Trophoblast cell (in vitro differentiated cells and primary cell): ENCODE measurements around the gene CELSR3.

ENCODE experiments used
- DNase-seq, 2 donors: peaks; one replicate each; pipeline ENCODE4 v3.0.0-alpha.2; 2016
- H2AFZ ChIP-seq: 2 replicates; pipeline ENCODE4 v1.6.1; 2013; ENCODE audit warnings: low read length, moderate library complexity, mild to moderate bottlenecking; ENCODE audit not compliant: insufficient read depth, poor library complexity
- H2AK5ac ChIP-seq: 2 replicates; pipeline ENCODE4 v1.6.1; 2013; ENCODE audit warnings: mild to moderate bottlenecking, low read length
- H2BK120ac ChIP-seq: 2 replicates; pipeline ENCODE4 v1.6.1; 2013; ENCODE audit warnings: low read length, mild to moderate bottlenecking, moderate library complexity; ENCODE audit not compliant: insufficient read depth, poor library complexity
- H2BK12ac ChIP-seq: 2 replicates; pipeline ENCODE4 v1.6.1; 2013; ENCODE audit warnings: mild to moderate bottlenecking, low read length, moderate library complexity
- H2BK5ac ChIP-seq: 2 replicates; pipeline ENCODE4 v1.6.1; 2013; ENCODE audit warnings: low read length, low read depth, moderate library complexity, mild to moderate bottlenecking; ENCODE audit not compliant: poor library complexity
- H3K14ac ChIP-seq: 2 replicates; pipeline ENCODE4 v1.6.1; 2013; ENCODE audit warnings: mild to moderate bottlenecking, low read length
- H3K18ac ChIP-seq: 2 replicates; pipeline ENCODE4 v1.6.1; 2013; ENCODE audit warnings: mild to moderate bottlenecking, low read length
- H3K23ac ChIP-seq: 2 replicates; pipeline ENCODE4 v1.6.1; 2013; ENCODE audit warnings: low read length
- H3K27ac ChIP-seq: 2 replicates; pipeline ENCODE4 v1.5.1; 2013; ENCODE audit warnings: low read depth, mild to moderate bottlenecking, inconsistent platforms, low read length, moderate library complexity
- H3K27me3 ChIP-seq: 2 replicates; pipeline ENCODE4 v1.6.1; 2013; ENCODE audit warnings: inconsistent platforms, mild to moderate bottlenecking, low read length, moderate library complexity; ENCODE audit not compliant: insufficient read depth
- H3K36me3 ChIP-seq, 2 experiments: 1 replicate in 1 of 2; 2 replicates in 1 of 2; pipeline ENCODE4 v1.6.1; 2013; ENCODE audit warnings: low read length in 2 of 2, mild to moderate bottlenecking in 2 of 2, moderate library complexity in 1 of 2; ENCODE audit not compliant: insufficient read depth in 2 of 2, control insufficient read depth in 1 of 2
- H3K4ac ChIP-seq: 2 replicates; pipeline ENCODE4 v1.6.1; 2013; ENCODE audit warnings: low read depth, mild to moderate bottlenecking, low read length, moderate library complexity
- H3K4me1 ChIP-seq, 2 experiments: 1 replicate in 1 of 2; 2 replicates in 1 of 2; pipeline ENCODE4 v1.6.1; 2013; ENCODE audit warnings: low read length in 2 of 2, mild to moderate bottlenecking in 2 of 2, moderate library complexity in 1 of 2; ENCODE audit not compliant: insufficient read depth in 2 of 2, control insufficient read depth in 1 of 2
- H3K4me2 ChIP-seq: 2 replicates; pipeline ENCODE4 v1.6.1; 2013; ENCODE audit warnings: inconsistent platforms, mild to moderate bottlenecking, low read length, moderate library complexity
- H3K4me3 ChIP-seq: 2 replicates; pipeline ENCODE4 v1.5.1; 2013; ENCODE audit warnings: mild to moderate bottlenecking, low read depth, low read length, inconsistent platforms
- H3K79me1 ChIP-seq: one replicate; pipeline ENCODE4 v1.6.1; 2013; ENCODE audit warnings: low read length
- H3K79me2 ChIP-seq: 2 replicates; pipeline ENCODE4 v1.6.1; 2013; ENCODE audit warnings: low read length, mild to moderate bottlenecking; ENCODE audit not compliant: control insufficient read depth, insufficient read depth, poor library complexity
- H3K9ac ChIP-seq: 2 replicates; pipeline ENCODE4 v1.6.1; 2013; ENCODE audit warnings: mild to moderate bottlenecking, low read length
- H3K9me3 ChIP-seq: 2 replicates; pipeline ENCODE4 v1.6.1; 2013; ENCODE audit warnings: low read depth, mild to moderate bottlenecking, control low read depth, inconsistent platforms, low read length; ENCODE audit not compliant: insufficient read depth
- H4K12ac ChIP-seq: 2 replicates; pipeline ENCODE4 v1.6.1; 2013; ENCODE audit warnings: low read depth, mild to moderate bottlenecking, low read length, moderate library complexity
- H4K8ac ChIP-seq: 2 replicates; pipeline ENCODE4 v1.6.1; 2013; ENCODE audit warnings: low read depth, mild to moderate bottlenecking, low read length, moderate library complexity
- H4K91ac ChIP-seq: one replicate; pipeline ENCODE4 v1.6.1; 2013; ENCODE audit warnings: low read depth, mild to moderate bottlenecking, low read length, moderate library complexity
- WGBS: extraction: QIAGEN DNeasy Blood & Tissue Kit; methylation state at CpG from one replicate; pipeline ENCODE4 v1.1.7; 2013; ENCODE audit warnings: missing lambda C conversion rate; ENCODE audit not compliant: insufficient read length, insufficient coverage; ENCODE audit errors: extremely low coverage; 5-methylcytosine and 5-hydroxymethylcytosine counted together

Gene CELSR3

GRCh38 chr3:48648188-48648850, 14.4 kb downstream of the CELSR3 start:
- no peak overlapping the region for H4K12ac ChIP-seq
- no peak overlapping the region for H2BK5ac ChIP-seq
- no peak overlapping the region for H3K23ac ChIP-seq
- no peak overlapping the region for H3K14ac ChIP-seq
- peaks cover 3% of the 10 kb centered on the region for H3K9me3 ChIP-seq
- H3K9ac ChIP-seq: no peak overlapping the region
- no peak overlapping the region for H4K91ac ChIP-seq
- no CpG with 5 or more reads among the region's 15 CpGs for WGBS
- H3K79me1 ChIP-seq: no peaks in the 10 kb centered on the region
- no peak overlapping the region for H3K4ac ChIP-seq
- H3K27ac ChIP-seq: no peak overlapping the region
- DNase-seq: no peak
- no peak overlapping the region for H3K18ac ChIP-seq
- no peak overlapping the region for H4K8ac ChIP-seq
- H3K79me2 ChIP-seq: no peaks in the 10 kb centered on the region
- H2BK12ac ChIP-seq: no peak overlapping the region
- no peak overlapping the region for H2BK120ac ChIP-seq
- H2AFZ ChIP-seq: no peak overlapping the region
- H3K36me3 ChIP-seq: peaks cover 0 to 9% of the 10 kb centered on the region in 2 experiments
- H2AK5ac ChIP-seq: no peak overlapping the region
- no peaks in the 10 kb centered on the region for H3K4me1 ChIP-seq
- no peak overlapping the region for H3K4me3 ChIP-seq
- H3K27me3 ChIP-seq: no peaks in the 10 kb centered on the region
- no peak overlapping the region for H3K4me2 ChIP-seq

- Histone ChIP-seq H3K4me3 (no peak overlapping the region), H2BK120ac (no peak overlapping the region), H3K9me3 (no peaks in the 10 kb centered on the region), H2AK5ac (no peak overlapping the region), H3K4ac (no peak overlapping the region), H2BK12ac (no peak overlapping the region), H3K79me2 (no peaks in the 10 kb centered on the region), H3K27ac (no peak overlapping the region), H3K36me3 (peaks cover 0 to 9% of the 10 kb centered on the region in 2 experiments), H3K27me3 (no peaks in the 10 kb centered on the region), H2AFZ (no peak overlapping the region), H3K4me1 (no peaks in the 10 kb centered on the region), H3K18ac (no peak overlapping the region), H3K9ac (no peak overlapping the region), H4K91ac (no peak overlapping the region), H3K14ac (no peak overlapping the region), H3K23ac (no peak overlapping the region), H2BK5ac (no peak overlapping the region), H3K79me1 (no peaks in the 10 kb centered on the region), H3K4me2 (no peak overlapping the region), H4K12ac (no peak overlapping the region), H4K8ac (no peak overlapping the region)
- DNase-seq: no peak
- WGBS: no CpG with 5 or more reads among the region's 9 CpGs
Observed at GRCh38 chr3:48647714-48648113, 15.0 kb downstream of the CELSR3 start.

- Histone ChIP-seq H3K36me3 (peaks cover 0 to 19% of the 10 kb centered on the region in 2 experiments), H3K79me1 (no peaks in the 10 kb centered on the region), H2BK12ac (no peak overlapping the region), H3K14ac (no peak overlapping the region), H3K27me3 (no peaks in the 10 kb centered on the region), H2BK5ac (no peak overlapping the region), H3K4me1 (no peaks in the 10 kb centered on the region), H2AK5ac (no peak overlapping the region), H3K4me2 (no peak overlapping the region), H3K23ac (no peak overlapping the region), H3K9ac (no peak overlapping the region), H3K4me3 (no peak overlapping the region), H4K8ac (no peak overlapping the region), H4K12ac (no peak overlapping the region), H3K79me2 (no peaks in the 10 kb centered on the region), H2AFZ (no peak overlapping the region), H3K4ac (no peak overlapping the region), H4K91ac (no peak overlapping the region), H3K9me3 (peaks cover 4% of the 10 kb centered on the region), H3K27ac (no peak overlapping the region), H3K18ac (no peak overlapping the region), H2BK120ac (no peak overlapping the region)
- WGBS: no CpG with 5 or more reads among the region's 22 CpGs
- no peak for DNase-seq
Observed at GRCh38 chr3:48644898-48645760, 17.6 kb downstream of the CELSR3 start.

- Histone ChIP-seq H3K4me1 (no peaks in the 10 kb centered on the region), H3K27me3 (no peaks in the 10 kb centered on the region), H2BK120ac (no peak overlapping the region), H3K23ac (no peak overlapping the region), H2AK5ac (no peak overlapping the region), H2AFZ (no peak overlapping the region), H3K9ac (no peak overlapping the region), H3K9me3 (peaks cover 5% of the 10 kb centered on the region), H2BK5ac (no peak overlapping the region), H4K12ac (no peak overlapping the region), H4K8ac (no peak overlapping the region), H3K4me3 (no peak overlapping the region), H3K14ac (no peak overlapping the region), H3K79me1 (no peaks in the 10 kb centered on the region), H3K4me2 (no peak overlapping the region), H4K91ac (no peak overlapping the region), H2BK12ac (no peak overlapping the region), H3K36me3 (peaks cover 4 to 26% of the 10 kb centered on the region in 2 experiments), H3K4ac (no peak overlapping the region), H3K27ac (no peak overlapping the region), H3K79me2 (no peaks in the 10 kb centered on the region), H3K18ac (no peak overlapping the region)
- no peak for DNase-seq
- no CpG with 5 or more reads among the region's 12 CpGs for WGBS
Observed at GRCh38 chr3:48642605-48643004, 20.1 kb downstream of the CELSR3 start.
